ENCODE results near the gene RUNDC3A. TPM values are rescaled to one million over a fixed set of nuclear protein-coding genes. Genes with fewer than 3 reads are reported as not detected.
"Not testable (repeated sequence)": the region's sequence is repeated elsewhere in the genome, so short reads cannot be mapped to it uniquely, and the experiment has no call there.

Gene RUNDC3A
- total and polyA plus RNA-seq, 12 donors, result 1.6 to 133 (median 11.9) TPM

DNA sequence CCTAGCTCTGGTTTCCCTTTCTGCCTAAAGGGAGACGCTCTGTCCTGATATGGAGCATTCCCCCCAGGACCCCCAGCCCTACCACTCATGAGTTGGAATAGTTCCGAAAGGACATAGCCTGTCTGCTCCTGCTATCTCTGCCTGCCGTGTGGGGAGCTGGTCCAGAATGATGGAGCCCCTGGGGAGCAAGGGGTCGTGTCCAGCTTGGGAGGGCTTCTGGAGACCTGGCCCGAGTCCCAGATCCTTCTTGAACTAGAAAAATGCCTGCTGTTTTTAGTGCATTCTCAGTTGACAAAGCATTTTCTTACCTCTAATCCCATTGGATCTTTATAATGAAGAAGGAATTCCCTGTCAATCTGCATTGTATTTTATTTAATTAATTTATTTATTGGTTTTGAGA lies 27.6 kb downstream of the RUNDC3A start:
- no peak for DNase-seq
- 35 to 48% (median 42%) methylated on average over 4 to 5 of the region's 5 CpGs for WGBS, 4 donors
- no peaks in the 10 kb centered on the region for H3K27me3 ChIP-seq
- no peak overlapping the region for H3K27ac ChIP-seq
- no peak for TF ChIP-seq POLR2A (IDR thresholded peaks at IDR 0.05)
- no peaks in the 10 kb centered on the region for H3K36me3 ChIP-seq (replicated peaks in 1 of 2)
- H3K4me3 ChIP-seq, result no peak overlapping the region
- H3K9me3 ChIP-seq (replicated peaks in 1 of 3), result no peaks in the 10 kb centered on the region
- H3K4me1 ChIP-seq (replicated peaks in 1 of 2), result peaks cover 0 to 9% of the 10 kb centered on the region in 2 donors
- intact Hi-C loops (cut with DNase I), result no loop called here

DNA sequence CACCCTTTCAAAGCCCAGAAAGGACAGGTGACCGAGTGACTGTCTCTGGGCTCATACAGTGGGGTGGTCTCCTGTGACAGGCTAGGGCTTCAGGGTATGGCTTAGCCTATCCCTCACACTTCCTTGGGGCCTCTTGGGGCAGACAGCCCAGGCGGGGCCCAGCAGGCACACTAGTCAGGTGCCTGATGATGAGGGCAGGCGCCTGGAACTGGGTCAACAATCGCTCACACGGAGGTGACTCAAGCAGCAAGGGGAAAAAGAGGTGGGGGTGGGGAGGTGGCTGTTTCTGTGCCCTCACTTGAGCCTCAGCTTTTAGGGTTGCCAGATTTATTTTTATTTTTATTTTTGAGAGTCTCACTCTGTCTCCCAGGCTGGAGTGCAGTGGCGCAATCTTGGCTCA lies 30.3 kb downstream of the RUNDC3A start:
- intact Hi-C loops (cut with DNase I), result no loop called here
- TF ChIP-seq POLR2A (IDR thresholded peaks at IDR 0.05), result no peak
- peaks cover 0 to 4% of the 10 kb centered on the region in 2 donors for H3K4me1 ChIP-seq (replicated peaks in 1 of 2)
- H3K27me3 ChIP-seq, result no peaks in the 10 kb centered on the region
- no peak overlapping the region for H3K27ac ChIP-seq
- no peak overlapping the region for H3K4me3 ChIP-seq
- H3K36me3 ChIP-seq (replicated peaks in 1 of 2), result no peaks in the 10 kb centered on the region
- DNase-seq, result peak in 5 of 7 donors; percentile 68 to 82 (median 75)
- 37 to 75% (median 55%) methylated on average over 6 of the region's 6 CpGs for WGBS, 4 donors
- no peaks in the 10 kb centered on the region for H3K9me3 ChIP-seq (replicated peaks in 1 of 3)

DNA sequence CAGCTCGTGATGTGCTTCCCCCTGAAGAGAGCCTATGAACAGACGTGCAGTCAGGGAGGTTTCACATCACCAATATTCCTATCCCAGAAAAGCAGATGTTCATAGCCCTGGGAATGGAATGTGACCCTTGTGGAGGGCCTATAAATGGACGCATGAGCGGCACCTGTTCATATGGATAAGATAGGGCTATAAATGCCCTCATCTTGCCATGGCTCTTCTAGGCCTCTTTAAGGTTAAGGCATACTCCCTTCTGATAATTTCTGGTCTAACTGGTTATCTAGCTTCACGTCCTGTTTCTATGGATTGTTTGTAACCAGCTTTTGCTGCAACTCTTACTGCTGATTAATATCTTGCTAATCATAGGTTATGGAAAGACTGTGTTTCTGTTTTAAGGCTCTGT lies 32.2 kb downstream of the RUNDC3A start:
- H3K4me3 ChIP-seq; H3K4me1 ChIP-seq (replicated peaks in 1 of 2); H3K27ac ChIP-seq; H3K27me3 ChIP-seq; H3K36me3 ChIP-seq (replicated peaks in 1 of 2); intact Hi-C loops (cut with DNase I); H3K9me3 ChIP-seq (replicated peaks in 1 of 3); DNase-seq: not testable (repeated sequence)
- WGBS, 4 donors, result 72 to 86% (median 78%) methylated on average over 5 of the region's 5 CpGs

DNA sequence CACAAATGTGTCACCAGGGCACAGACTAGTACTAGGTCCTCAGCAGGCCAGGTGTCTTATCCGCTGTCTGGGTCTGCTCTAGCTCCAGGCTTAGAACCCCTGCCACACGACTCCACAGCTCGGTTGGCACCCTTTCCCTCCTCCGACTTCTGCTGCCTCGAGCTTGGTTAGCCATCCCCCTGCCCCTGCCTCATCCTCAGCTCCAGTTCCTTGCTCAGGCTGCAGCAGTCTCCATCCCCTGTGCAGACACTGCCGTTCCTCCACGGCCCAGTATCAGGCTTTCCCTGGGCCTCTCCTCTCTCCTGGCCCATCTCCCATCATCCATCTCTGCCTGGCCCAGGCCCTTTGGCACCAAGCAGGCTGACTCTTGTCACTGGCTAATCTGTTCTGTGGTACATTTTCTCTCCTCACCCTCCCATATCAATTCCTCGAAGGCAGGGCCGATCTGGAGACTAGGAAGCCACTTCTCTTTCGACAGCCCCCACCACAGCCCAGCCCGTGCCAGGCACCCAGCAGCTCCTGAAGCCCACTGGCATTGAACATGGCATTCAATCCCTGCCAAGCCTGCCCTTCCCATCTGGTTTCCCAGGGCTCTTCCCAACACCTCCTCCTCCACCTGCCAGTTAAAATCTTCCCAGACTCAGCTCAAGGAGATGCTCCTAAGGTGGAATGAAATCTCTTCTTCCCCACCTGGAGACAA lies 35.3 kb downstream of the RUNDC3A start:
- TF ChIP-seq, protein P1, sequence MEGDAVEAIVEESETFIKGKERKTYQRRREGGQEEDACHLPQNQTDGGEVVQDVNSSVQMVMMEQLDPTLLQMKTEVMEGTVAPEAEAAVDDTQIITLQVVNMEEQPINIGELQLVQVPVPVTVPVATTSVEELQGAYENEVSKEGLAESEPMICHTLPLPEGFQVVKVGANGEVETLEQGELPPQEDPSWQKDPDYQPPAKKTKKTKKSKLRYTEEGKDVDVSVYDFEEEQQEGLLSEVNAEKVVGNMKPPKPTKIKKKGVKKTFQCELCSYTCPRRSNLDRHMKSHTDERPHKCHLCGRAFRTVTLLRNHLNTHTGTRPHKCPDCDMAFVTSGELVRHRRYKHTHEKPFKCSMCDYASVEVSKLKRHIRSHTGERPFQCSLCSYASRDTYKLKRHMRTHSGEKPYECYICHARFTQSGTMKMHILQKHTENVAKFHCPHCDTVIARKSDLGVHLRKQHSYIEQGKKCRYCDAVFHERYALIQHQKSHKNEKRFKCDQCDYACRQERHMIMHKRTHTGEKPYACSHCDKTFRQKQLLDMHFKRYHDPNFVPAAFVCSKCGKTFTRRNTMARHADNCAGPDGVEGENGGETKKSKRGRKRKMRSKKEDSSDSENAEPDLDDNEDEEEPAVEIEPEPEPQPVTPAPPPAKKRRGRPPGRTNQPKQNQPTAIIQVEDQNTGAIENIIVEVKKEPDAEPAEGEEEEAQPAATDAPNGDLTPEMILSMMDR (IDR thresholded peaks at IDR 0.05), result no peak
- no peak for TF ChIP-seq POLR2A (IDR thresholded peaks at IDR 0.05)
- DNase-seq, result no peak
- WGBS, 4 donors, result 69 to 79% (median 72%) methylated on average over 11 of the region's 11 CpGs
- Histone ChIP-seq H3K27me3 (no peaks in the 10 kb centered on the region), H3K4me3 (no peak overlapping the region), H3K4me1 (replicated peaks in 1 of 2) (peaks cover 7 to 11% of the 10 kb centered on the region in 2 donors), H3K27ac (no peak overlapping the region), H3K9me3 (replicated peaks in 1 of 3) (no peaks in the 10 kb centered on the region), H3K36me3 (replicated peaks in 1 of 2) (no peaks in the 10 kb centered on the region)
- intact Hi-C loops (cut with DNase I), result no loop called here

DNA sequence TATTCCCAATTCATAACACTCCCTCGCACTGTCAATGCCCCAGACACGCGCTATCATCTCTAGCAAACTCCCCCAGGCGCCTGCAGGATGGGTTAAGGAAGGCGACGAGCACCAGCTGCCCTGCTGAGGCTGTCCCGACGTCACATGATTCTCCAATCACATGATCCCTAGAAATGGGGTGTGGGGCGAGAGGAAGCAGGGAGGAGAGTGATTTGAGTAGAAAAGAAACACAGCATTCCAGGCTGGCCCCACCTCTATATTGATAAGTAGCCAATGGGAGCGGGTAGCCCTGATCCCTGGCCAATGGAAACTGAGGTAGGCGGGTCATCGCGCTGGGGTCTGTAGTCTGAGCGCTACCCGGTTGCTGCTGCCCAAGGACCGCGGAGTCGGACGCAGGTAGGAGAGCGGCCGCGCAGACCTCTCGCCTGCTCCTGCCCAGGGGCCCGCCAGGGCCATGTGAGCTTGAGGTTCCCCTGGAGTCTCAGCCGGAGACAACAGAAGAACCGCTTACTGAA lies 36.6 kb downstream of the RUNDC3A start, which contains the start of gene GRN:
GRN (plus strand) TSS at position 364 of the 515 bp plus-strand sequence. CDS start 3,863 bp downstream, outside the sequence.
- TF ChIP-seq, protein P1 (IDR thresholded peaks at IDR 0.05), result peak in 1 of 6 experiments; percentile 2
- TF ChIP-seq POLR2A (IDR thresholded peaks at IDR 0.05), result peak; percentile 88 to 96
- Histone ChIP-seq H3K4me3 (peak within 1 kb of the TSS; percentile 55 to 92 (median 81)), H3K9me3 (replicated peaks in 1 of 3) (no peaks in the 10 kb centered on the region), H3K36me3 (replicated peaks in 1 of 2) (peaks cover 0 to 11% of the 10 kb centered on the region in 2 donors), H3K27ac (peak within 1 kb of the TSS; percentile 68 to 90 (median 77)), H3K4me1 (replicated peaks in 1 of 2) (peaks cover 7 to 11% of the 10 kb centered on the region in 2 donors), H3K27me3 (no peaks in the 10 kb centered on the region)
- WGBS, 4 donors, result 0% methylated on average over 1 to 26 of the region's 26 CpGs
- DNase-seq, result peak; percentile 94 to 99 (median 98)
- intact Hi-C loops (cut with DNase I), result no loop called here
